GM18508 (cell line): Measurements from ENCODE around the gene LIM2.

Experiments
- ATAC-seq: cut with Tn5 transposase; IDR thresholded peaks from one replicate; pipeline ENCODE4 v1.9.1; 2021; ENCODE audit warnings: moderate number of reproducible peaks; ENCODE audit not compliant: insufficient read depth, unreplicated experiment

Gene LIM2

GRCh38 chr19:51341976-51342580, 45.7 kb downstream of the LIM2 start, which contains the start of gene VSIG10L:
Gene VSIG10L (minus strand): TSS chr19:51342139. CDS start chr19:51342124, 15 bp downstream.
- ATAC-seq: no peak

DNA sequence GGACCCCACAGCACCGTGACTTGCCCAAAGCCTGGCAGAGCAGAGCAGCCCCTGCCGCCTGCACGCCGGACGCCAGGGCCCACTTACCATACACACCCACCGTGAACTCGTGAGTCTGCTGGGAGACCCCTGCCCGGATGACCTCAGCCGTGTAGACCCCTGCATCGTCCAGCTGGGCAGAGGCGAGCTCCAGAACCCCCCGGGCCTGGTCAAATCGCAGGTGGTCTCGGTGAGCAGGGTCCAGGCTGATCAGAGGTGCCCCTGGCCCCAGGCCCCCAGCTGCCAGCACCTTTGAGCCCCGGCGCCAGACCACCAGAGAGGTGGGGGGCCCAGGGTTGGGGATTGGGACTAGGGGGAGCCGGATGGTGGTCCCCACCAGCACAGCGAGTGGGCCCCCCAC, 46.7 kb downstream of the LIM2 start:
- ATAC-seq: no peak

GRCh38 chr19:51339687-51340656, 47.8 kb downstream of the LIM2 start:
- no peak for ATAC-seq

- no peak for ATAC-seq
Observed at GRCh38 chr19:51339313-51339686, 48.5 kb downstream of the LIM2 start.

DNA sequence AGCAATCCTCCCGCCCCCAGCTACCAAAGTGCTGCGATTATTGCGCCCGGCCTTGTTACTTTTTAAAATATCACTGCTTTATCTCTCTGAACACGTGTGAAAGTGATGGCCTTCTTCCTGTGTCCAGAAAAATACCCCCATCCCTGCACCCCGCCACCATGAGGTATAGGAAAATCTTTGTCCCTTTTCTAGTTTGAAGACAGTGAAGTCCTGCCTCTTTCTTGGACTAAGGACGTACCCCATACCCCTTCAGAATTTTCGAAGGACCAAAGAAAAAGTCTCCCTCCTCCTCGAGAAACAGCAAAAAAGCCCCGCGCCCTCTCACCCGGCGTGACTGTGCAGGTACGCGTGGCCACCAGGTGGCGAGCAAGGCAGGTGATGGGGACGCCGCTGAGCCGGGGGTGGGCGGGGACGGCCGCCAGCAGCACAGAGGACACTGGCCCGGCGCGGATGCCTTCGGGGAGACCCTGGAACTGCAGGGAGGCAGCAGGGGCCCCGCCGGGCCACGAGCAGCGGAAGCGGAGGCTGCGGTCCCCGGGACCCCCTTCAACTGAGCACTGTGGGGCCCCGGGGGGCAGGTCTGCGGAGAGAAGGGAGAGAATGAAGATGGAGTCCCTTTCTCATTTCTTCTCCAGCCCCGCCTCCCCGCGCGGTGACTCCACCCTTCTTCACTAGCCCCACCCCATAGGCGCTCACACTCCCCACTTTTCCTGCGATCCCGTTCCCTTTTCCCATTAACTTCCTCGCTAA, 49.0 kb downstream of the LIM2 start:
- no peak for ATAC-seq

- ATAC-seq: no peak
Observed at GRCh38 chr19:51337861-51338562, 49.8 kb downstream of the LIM2 start.

- no peak for ATAC-seq
Observed at GRCh38 chr19:51337141-51337860, 50.5 kb downstream of the LIM2 start.

DNA sequence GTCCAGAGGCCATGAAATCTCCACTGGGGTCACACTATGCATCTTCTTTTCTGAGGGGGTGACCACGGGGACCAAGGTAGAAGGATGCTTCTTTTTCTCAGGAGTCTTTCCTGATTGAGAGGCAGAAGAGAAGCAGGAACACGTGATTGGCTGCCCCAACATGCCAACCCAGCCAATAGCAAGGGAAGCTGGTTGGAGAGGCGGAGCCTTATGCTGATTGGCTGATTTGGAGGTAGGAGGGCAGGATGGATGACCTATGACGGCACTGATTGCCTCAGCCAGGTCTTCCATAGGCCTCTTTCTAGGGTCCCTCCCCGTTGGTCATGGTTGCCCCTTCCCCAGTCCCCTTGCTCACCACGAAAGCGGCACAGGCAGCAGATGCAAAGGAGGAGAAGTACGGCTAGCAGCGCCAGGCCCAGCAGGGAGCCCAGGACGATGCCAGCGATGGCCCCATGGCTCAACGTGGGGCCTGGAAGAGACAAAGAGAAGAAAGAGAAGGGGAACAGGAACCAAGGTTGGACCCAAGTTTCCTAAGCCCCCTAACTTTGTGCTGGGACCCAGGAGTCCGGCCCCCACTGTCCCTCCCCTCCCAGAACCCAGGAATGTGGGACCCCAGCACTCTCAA, 53.8 kb downstream of the LIM2 start:
- no peak for ATAC-seq

DNA sequence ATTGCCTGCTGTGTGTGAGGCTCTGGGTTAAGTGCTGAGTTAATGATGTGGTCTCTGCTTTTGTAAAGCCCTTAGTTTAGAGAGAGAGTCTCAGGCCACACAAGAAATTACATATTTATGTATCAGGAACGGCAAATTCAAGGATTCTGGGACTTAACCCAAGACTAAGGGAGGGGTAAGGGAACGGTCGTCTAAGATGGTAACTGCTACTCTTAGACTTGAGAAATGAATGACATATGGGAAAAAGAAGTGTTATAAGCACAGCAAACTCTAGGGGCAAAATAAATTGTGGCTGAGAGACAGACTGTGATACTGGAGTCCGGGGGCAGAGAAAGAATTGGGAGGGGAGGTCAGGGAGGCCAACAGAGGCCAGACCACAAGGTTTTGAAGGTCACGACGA, 56.1 kb downstream of the LIM2 start:
- no peak for ATAC-seq

- no peak for ATAC-seq
Observed at GRCh38 chr19:51331193-51331592, 56.6 kb downstream of the LIM2 start.

DNA sequence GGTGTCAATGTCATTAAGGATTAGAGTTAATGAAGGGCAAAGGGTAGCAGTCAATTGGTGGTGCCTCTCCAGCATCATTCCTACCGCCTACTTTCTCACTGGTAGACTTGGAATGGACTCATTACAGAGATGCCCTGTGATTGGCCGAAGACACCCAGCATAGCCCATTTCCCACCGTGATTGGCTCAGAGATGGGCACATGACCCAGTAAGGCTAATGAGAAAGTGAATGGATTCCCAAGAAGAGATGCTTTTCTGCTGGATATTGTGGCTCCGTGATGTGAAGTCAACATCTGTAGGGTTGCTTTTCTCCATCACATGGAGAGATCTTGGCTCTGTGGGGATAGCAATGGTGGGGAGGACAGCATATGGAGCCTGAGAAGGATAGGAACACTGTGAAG, 57.4 kb downstream of the LIM2 start:
- no peak for ATAC-seq
